Heart left ventricle (tissue), 16 donors: ENCODE data around the gene CENPM. TPM values are rescaled to one million over a fixed set of nuclear protein-coding genes. Genes with fewer than 3 reads are reported as not detected.

Source experiments
- ATAC-seq, 4 donors: fragments of 200-7000 bp; cut with Tn5 transposase; one replicate each; pipeline ENCODE4 v1.9.1; 2020 to 2022; ENCODE audit warnings: moderate library complexity in 4 of 4, mild to moderate bottlenecking in 3 of 4, moderate number of reproducible peaks in 1 of 4
- DNase-seq, 5 donors: peaks; one replicate each; pipeline ENCODE4 v3.0.0-alpha.2; 2020
- H3K27ac ChIP-seq, 12 donors: fragments of 200-600 bp; sonication (generic) in 4 of 12; one replicate each; pipeline versions ENCODE4 v1.5.0 to v1.8.0; 2016 to 2022; ENCODE audit warnings: mild to moderate bottlenecking in 2 of 12
- H3K27me3 ChIP-seq, 9 donors: fragments of 200-600 bp; sonication (generic) in 2 of 9; one replicate each; pipeline versions ENCODE4 v1.5.1 to v1.8.0; 2016 to 2022; ENCODE audit warnings: mild to moderate bottlenecking in 3 of 9
- H3K36me3 ChIP-seq, 9 donors: fragments of 200-600 bp; sonication (generic) in 2 of 9; one replicate each; pipeline versions ENCODE4 v1.5.0 to v1.8.0; 2018 to 2022; ENCODE audit warnings: mild to moderate bottlenecking in 2 of 9
- H3K4me1 ChIP-seq, 12 donors: fragments of 200-600 bp; sonication (generic) in 4 of 12; one replicate each; pipeline versions ENCODE4 v1.5.0 to v1.8.0; 2016 to 2022; ENCODE audit warnings: mild to moderate bottlenecking in 3 of 12
- H3K4me3 ChIP-seq, 12 donors: fragments of 200-600 bp; sonication (generic) in 4 of 12; one replicate each; pipeline versions ENCODE4 v1.5.0 to v1.8.0; 2017 to 2022; ENCODE audit warnings: mild to moderate bottlenecking in 9 of 12, moderate library complexity in 4 of 12
- H3K9me3 ChIP-seq, 12 donors: fragments of 200-600 bp; sonication (generic) in 4 of 12; one replicate each; pipeline versions ENCODE4 v1.5.0 to v1.8.0; 2016 to 2022; ENCODE audit warnings: mild to moderate bottlenecking in 1 of 12
- POLR2A ChIP-seq, 2 donors: fragments of 450-650 bp; IDR thresholded peaks; one replicate each; pipeline ENCODE4 v1.6.1; 2017; ENCODE audit warnings: antibody characterized with exemption in 2 of 2, mild to moderate bottlenecking in 2 of 2, moderate library complexity in 2 of 2
- WGBS, 4 donors: extraction: QIAGEN DNeasy Blood & Tissue Kit in 2 of 4; methylation state at CpG; one replicate each; pipeline versions ENCODE4 v1.1.5 to v1.1.7; 2013 to 2018; 5-methylcytosine and 5-hydroxymethylcytosine counted together
- intact Hi-C, 10 donors: fragments of 100-400 bp; cut with DNase I; formaldehyde crosslinking; loops; one replicate each; pipeline versions ENCODE4 v1.11.1 to v1.14.2; 2022
- polyA plus RNA-seq, 2 donors: library from polyadenylated mRNA; stranded (reverse); fragments of 200-250 nt; gene quantifications; one replicate each; pipeline ENCODE4 v1.2.3, GENCODE V29; 2013
- total RNA-seq, 9 donors: library from RNA; depleted of rRNA in 2 of 9; stranded (reverse); fragments of >200 nt in 2 of 9; fragmentation: NEBNext Ultra II Directional in 3 of 9; extraction: Animal tissue kit (Norgen Biotek cat#: 25700) in 3 of 9; gene quantifications; one replicate each; pipeline versions ENCODE4 v1.1.0 to v1.2.4, GENCODE V29; 2016 to 2023
- TF ChIP-seq, protein P1 (sequence below), 12 donors: fragments of 200-600 bp; sonication (generic) in 4 of 12; IDR thresholded peaks; one replicate each; pipeline versions ENCODE4 v1.5.0 to v1.8.0; 2018 to 2022; ENCODE audit warnings: antibody characterized with exemption in 12 of 12, mild to moderate bottlenecking in 5 of 12
- donor health status: ischemic (EF 13 %, LVEDD 7.1; RV severe dilation, severe dysfunction).
- donor health status: healthy with polysubstance abuse.
- donor health status: DM: no; HTN: yes; CAD: no.
- donor health status: DM: no; HTN: no; CAD: no.
- donor health status: ischemic (EF 25% LVEDD 6.9; RV normal size, moderate dysfunction).
- donor health status: ischemic (EF 25% LVEDD 5.7; RV mildly dilated, moderate dysfunction).
- donor health status: healthy.
- donor health status: DM: yes; HTN: yes; CAD: no.
- donor health status: ischemic (EF 35%, LVEDD 5.7; RV mildly dilated, moderate dysfunction).
- donor health status: nonischemic (EF 11% LVEDD 7.7; RV severe dilation, severe dysfunction).
- donor health status: DM: yes; HTN: yes; CAD: no.
- donor health status: PGD.
- donor health status: ischemic (EF 29% LVEDD 5.4; RV normal size, mild dysfunction).
- donor health status: nonischemic (EF 23%, LVEDD 6.1; RV moderate dilation, normal function).

The CENPM gene
- total and polyA plus RNA-seq, 11 donors = 0.21 to 6.9 (median 0.52) TPM; not detected in 4

DNA sequence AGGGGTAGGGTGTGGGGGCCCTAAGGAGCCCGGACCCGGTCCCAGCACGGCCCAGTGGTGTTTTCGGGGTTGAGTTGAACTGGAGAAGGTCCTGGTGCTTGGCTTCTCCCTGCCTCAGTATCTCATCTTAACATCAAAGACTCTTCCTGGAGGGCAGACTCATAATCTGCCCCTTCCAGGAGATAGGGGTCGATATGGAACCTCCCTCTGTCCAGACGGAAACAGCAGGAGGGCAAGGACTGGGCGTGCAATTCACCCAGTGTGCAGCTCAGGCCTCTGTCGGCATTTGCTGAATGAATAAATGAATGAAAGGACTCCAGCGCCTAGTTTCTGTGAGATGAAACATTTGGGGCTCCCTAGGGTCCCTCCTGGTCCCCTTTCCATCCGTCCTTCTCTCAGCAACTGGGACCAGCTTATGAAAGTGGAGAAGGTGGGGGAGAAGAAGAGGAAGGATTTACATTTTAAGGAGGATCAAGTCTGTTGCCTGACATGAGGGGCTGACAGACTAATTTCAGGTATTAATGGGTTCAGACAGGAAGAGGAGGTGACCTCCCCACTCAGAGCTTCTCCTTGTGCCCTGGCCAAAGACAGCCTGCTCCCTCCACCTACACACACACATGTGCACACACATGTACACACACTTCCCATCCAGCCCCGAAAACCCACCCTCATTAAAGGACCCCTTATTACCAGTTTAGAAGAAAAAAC, 31.0 kb downstream of the CENPM start:
- intact Hi-C loops = no loop called here
- TF ChIP-seq, protein P1, sequence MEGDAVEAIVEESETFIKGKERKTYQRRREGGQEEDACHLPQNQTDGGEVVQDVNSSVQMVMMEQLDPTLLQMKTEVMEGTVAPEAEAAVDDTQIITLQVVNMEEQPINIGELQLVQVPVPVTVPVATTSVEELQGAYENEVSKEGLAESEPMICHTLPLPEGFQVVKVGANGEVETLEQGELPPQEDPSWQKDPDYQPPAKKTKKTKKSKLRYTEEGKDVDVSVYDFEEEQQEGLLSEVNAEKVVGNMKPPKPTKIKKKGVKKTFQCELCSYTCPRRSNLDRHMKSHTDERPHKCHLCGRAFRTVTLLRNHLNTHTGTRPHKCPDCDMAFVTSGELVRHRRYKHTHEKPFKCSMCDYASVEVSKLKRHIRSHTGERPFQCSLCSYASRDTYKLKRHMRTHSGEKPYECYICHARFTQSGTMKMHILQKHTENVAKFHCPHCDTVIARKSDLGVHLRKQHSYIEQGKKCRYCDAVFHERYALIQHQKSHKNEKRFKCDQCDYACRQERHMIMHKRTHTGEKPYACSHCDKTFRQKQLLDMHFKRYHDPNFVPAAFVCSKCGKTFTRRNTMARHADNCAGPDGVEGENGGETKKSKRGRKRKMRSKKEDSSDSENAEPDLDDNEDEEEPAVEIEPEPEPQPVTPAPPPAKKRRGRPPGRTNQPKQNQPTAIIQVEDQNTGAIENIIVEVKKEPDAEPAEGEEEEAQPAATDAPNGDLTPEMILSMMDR (IDR thresholded peaks at IDR 0.05) = no peak
- no peak for TF ChIP-seq POLR2A (IDR thresholded peaks at IDR 0.05)
- Histone ChIP-seq H3K4me1 (peaks cover 0 to 51% (median 26%) of the 10 kb centered on the region in 12 donors), H3K9me3 (no peaks in the 10 kb centered on the region), H3K4me3 (no peak overlapping the region), H3K27ac (no peak overlapping the region), H3K27me3 (peaks cover 28 to 80% (median 53%) of the 10 kb centered on the region in 9 donors), H3K36me3 (no peaks in the 10 kb centered on the region)
- ATAC-seq = no peak
- 63 to 71% (median 63%) methylated on average over 9 to 11 of the region's 11 CpGs for WGBS, 4 donors
- DNase-seq = no peak

DNA sequence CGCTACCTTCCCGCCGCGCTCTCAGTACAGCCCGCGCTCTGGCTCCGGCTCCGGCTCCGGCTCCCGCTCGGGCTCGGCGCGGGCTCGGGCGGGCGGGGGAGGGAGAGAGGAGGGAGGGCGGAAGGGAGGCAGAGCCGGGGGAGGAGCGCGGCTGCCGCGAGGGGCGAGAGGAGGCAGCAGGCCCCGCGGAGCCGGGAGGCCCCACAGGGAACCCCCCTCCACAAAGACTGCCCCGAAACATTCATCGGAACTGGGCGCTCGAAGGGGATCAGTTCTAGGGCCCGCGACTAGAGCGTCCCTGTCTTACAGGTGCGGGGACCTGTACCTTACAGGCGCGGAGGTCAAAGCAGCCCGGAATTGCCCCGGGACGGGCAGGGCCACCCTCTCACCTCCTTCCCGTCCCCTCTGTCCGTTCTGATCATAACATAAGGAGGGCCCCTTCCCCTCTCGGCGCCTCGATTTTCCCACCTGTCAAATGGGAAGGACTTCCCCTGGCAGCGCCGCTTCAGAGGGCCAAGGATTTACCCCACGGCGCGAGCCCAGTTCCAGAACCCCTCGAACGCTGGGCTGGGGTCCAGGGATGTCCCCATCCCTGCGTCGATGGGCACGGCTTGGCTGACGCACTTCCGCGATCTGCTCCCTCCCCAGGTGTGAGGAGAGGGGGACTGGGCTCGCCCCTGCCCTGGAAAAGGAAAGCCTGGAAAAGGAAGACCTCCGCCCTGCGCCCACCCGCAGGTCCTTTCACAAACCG, 31.7 kb downstream of the CENPM start, which contains the start of gene SHISA8:
SHISA8 (minus strand) TSS at position 40 of the 751 bp plus-strand sequence. CDS start 407 bp downstream, outside the sequence.
- ATAC-seq (peak in 2 of 4 donors; percentile 9 to 48), DNase-seq (peak in 2 of 5 donors; percentile 52 to 53)
- H3K4me1 ChIP-seq = peaks cover 0 to 58% (median 32%) of the 10 kb centered on the region in 12 donors
- no peak within 1 kb of the TSS for H3K27ac ChIP-seq
- no peaks in the 10 kb centered on the region for H3K9me3 ChIP-seq
- TF ChIP-seq, protein P1 (IDR thresholded peaks at IDR 0.05) = no peak
- TF ChIP-seq POLR2A (IDR thresholded peaks at IDR 0.05) = no peak
- 8 to 12% (median 10%) methylated on average over 12 to 63 of the region's 63 CpGs for WGBS, 4 donors
- H3K27me3 ChIP-seq = peaks cover 29 to 85% (median 55%) of the 10 kb centered on the region in 9 donors
- no peaks in the 10 kb centered on the region for H3K36me3 ChIP-seq
- peak within 1 kb of the TSS; percentile 18 to 50 (median 38) for H3K4me3 ChIP-seq
- intact Hi-C loops = no loop called here

DNA sequence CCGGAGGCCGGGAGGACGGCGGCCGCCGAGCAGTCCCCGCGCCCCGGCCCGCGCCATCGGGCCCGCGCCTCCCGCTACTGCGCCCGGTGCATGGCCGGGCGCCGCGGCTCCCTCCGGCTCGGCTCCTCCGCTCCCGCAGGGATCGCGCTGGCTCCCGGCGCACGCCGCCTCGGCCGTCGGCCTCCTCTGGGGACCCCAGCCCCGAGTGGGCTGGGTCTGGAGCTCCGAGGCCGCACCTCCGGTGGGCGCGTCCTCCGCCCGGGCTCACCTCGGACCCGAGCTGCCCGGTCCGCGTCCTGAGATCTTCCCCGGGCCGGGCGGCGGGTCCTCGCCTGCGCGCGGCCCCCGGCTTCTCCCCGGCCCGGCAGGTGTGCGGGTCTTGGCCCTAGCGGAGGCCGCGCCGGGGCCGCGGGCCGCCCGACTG, 32.3 kb downstream of the CENPM start:
- Histone ChIP-seq H3K27me3 (peaks cover 29 to 85% (median 56%) of the 10 kb centered on the region in 9 donors), H3K4me1 (peaks cover 0 to 58% (median 30%) of the 10 kb centered on the region in 12 donors), H3K27ac (no peak overlapping the region), H3K4me3 (peak overlapping the region; percentile 18 to 50 (median 38)), H3K36me3 (no peaks in the 10 kb centered on the region), H3K9me3 (no peaks in the 10 kb centered on the region)
- TF ChIP-seq POLR2A (IDR thresholded peaks at IDR 0.05) = no peak
- TF ChIP-seq, protein P1 (IDR thresholded peaks at IDR 0.05) = no peak
- intact Hi-C loops = no loop called here
- ATAC-seq (no peak), DNase-seq (no peak)
- 1% methylated on average over 25 to 67 of the region's 67 CpGs for WGBS, 4 donors
